Measurements from ENCODE around the gene KCNJ5.
"Not testable (repeated sequence)": the region's sequence is repeated elsewhere in the genome, so short reads cannot be mapped to it uniquely, and the experiment has no call there.

Gene KCNJ5

GRCh38 chr11:128913806-128914205 lies 22.6 kb downstream of the KCNJ5 start:
- Mint-ChIP-seq H3K27me3 (peaks cover 35% of the 10 kb centered on the region), H3K4me1 (no peaks in the 10 kb centered on the region)
- no peak for ATAC-seq (replicated peaks; ENCODE audit: extremely low read depth, poor library complexity, severe bottlenecking)

GRCh38 chr11:128914216-128915148 lies 23.3 kb downstream of the KCNJ5 start:
- peaks cover 36% of the 10 kb centered on the region for H3K27me3 Mint-ChIP-seq

More at GRCh38 chr11:128913806-128914205, 22.6 kb downstream of the KCNJ5 start:
- no peak overlapping the region for H3K4me3 Mint-ChIP-seq
- DNase-seq (ENCODE audit: low spot score in 2 of 2), result no peak
- no peak overlapping the region for H3K27ac Mint-ChIP-seq (ENCODE audit: low read depth)
- H3K9me3 Mint-ChIP-seq, result no peaks in the 10 kb centered on the region
- no peaks in the 10 kb centered on the region for H3K36me3 Mint-ChIP-seq (ENCODE audit: insufficient read depth)

GRCh38 chr11:128915149-128915521 lies 24.0 kb downstream of the KCNJ5 start:
- Mint-ChIP-seq H3K36me3 (ENCODE audit: insufficient read depth) (peaks cover 2% of the 10 kb centered on the region), H3K4me3 (no peak overlapping the region), H3K27ac (ENCODE audit: low read depth) (no peak overlapping the region), H3K9me3 (no peaks in the 10 kb centered on the region), H3K27me3 (peaks cover 36% of the 10 kb centered on the region), H3K4me1 (no peaks in the 10 kb centered on the region)
- ATAC-seq (replicated peaks; ENCODE audit: extremely low read depth, poor library complexity, severe bottlenecking) (no peak), DNase-seq (ENCODE audit: low spot score in 2 of 2) (no peak)

More at GRCh38 chr11:128914216-128915148, 23.3 kb downstream of the KCNJ5 start:
- no peaks in the 10 kb centered on the region for H3K4me1 Mint-ChIP-seq
- no peak for DNase-seq (ENCODE audit: low spot score in 2 of 2)
- H3K9me3 Mint-ChIP-seq, result no peaks in the 10 kb centered on the region
- H3K36me3 Mint-ChIP-seq (ENCODE audit: insufficient read depth), result no peaks in the 10 kb centered on the region
- no peak overlapping the region for H3K27ac Mint-ChIP-seq (ENCODE audit: low read depth)
- no peak overlapping the region for H3K4me3 Mint-ChIP-seq
- ATAC-seq (replicated peaks; ENCODE audit: extremely low read depth, poor library complexity, severe bottlenecking), result no peak

GRCh38 chr11:128916037-128916572 lies 24.9 kb downstream of the KCNJ5 start:
- Mint-ChIP-seq H3K36me3 (ENCODE audit: insufficient read depth) (peaks cover 2% of the 10 kb centered on the region), H3K4me1 (no peaks in the 10 kb centered on the region), H3K4me3 (no peak overlapping the region), H3K27me3 (peaks cover 46% of the 10 kb centered on the region), H3K9me3 (no peaks in the 10 kb centered on the region), H3K27ac (ENCODE audit: low read depth) (no peak overlapping the region)
- ATAC-seq (replicated peaks; ENCODE audit: extremely low read depth, poor library complexity, severe bottlenecking) (no peak), DNase-seq (ENCODE audit: low spot score in 2 of 2) (no peak)

- H3K9me3 Mint-ChIP-seq, result no peaks in the 10 kb centered on the region
- H3K27me3 Mint-ChIP-seq, result peaks cover 51% of the 10 kb centered on the region
- no peak overlapping the region for H3K4me3 Mint-ChIP-seq
- DNase-seq (ENCODE audit: low spot score in 2 of 2) (no peak), ATAC-seq (replicated peaks; ENCODE audit: extremely low read depth, poor library complexity, severe bottlenecking) (no peak)
- H3K36me3 Mint-ChIP-seq (ENCODE audit: insufficient read depth), result peaks cover 2% of the 10 kb centered on the region
- H3K4me1 Mint-ChIP-seq, result no peaks in the 10 kb centered on the region
- no peak overlapping the region for H3K27ac Mint-ChIP-seq (ENCODE audit: low read depth)
Observed at GRCh38 chr11:128916681-128917080, 25.5 kb downstream of the KCNJ5 start.

GRCh38 chr11:128917144-128917724 lies 26.1 kb downstream of the KCNJ5 start:
- no peak overlapping the region for H3K27ac Mint-ChIP-seq (ENCODE audit: low read depth)
- no peak for ATAC-seq (replicated peaks; ENCODE audit: extremely low read depth, poor library complexity, severe bottlenecking)

GRCh38 chr11:128919216-128919615 lies 28.1 kb downstream of the KCNJ5 start:
- H3K27ac Mint-ChIP-seq (ENCODE audit: low read depth), result no peak overlapping the region
- no peak for ATAC-seq (replicated peaks; ENCODE audit: extremely low read depth, poor library complexity, severe bottlenecking)

More at GRCh38 chr11:128917144-128917724, 26.1 kb downstream of the KCNJ5 start:
- Mint-ChIP-seq H3K4me1 (no peaks in the 10 kb centered on the region), H3K36me3 (ENCODE audit: insufficient read depth) (peaks cover 2% of the 10 kb centered on the region), H3K27me3 (peaks cover 51% of the 10 kb centered on the region), H3K4me3 (no peak overlapping the region), H3K9me3 (no peaks in the 10 kb centered on the region)
- DNase-seq (ENCODE audit: low spot score in 2 of 2), result no peak

GRCh38 chr11:128919635-128920034 lies 28.5 kb downstream of the KCNJ5 start:
- H3K27ac Mint-ChIP-seq (ENCODE audit: low read depth); DNase-seq (ENCODE audit: low spot score in 2 of 2); H3K9me3 Mint-ChIP-seq; H3K4me3 Mint-ChIP-seq; H3K4me1 Mint-ChIP-seq; H3K36me3 Mint-ChIP-seq (ENCODE audit: insufficient read depth); ATAC-seq (replicated peaks; ENCODE audit: extremely low read depth, poor library complexity, severe bottlenecking): not testable (repeated sequence)
- peaks cover 42% of the 10 kb centered on the region for H3K27me3 Mint-ChIP-seq

More at GRCh38 chr11:128919216-128919615, 28.1 kb downstream of the KCNJ5 start:
- Mint-ChIP-seq H3K27me3 (peaks cover 42% of the 10 kb centered on the region), H3K4me1 (no peaks in the 10 kb centered on the region), H3K9me3 (no peaks in the 10 kb centered on the region), H3K4me3 (no peak overlapping the region), H3K36me3 (ENCODE audit: insufficient read depth) (peaks cover 2% of the 10 kb centered on the region)
- DNase-seq (ENCODE audit: low spot score in 2 of 2), result no peak

GRCh38 chr11:128920666-128921065 lies 29.5 kb downstream of the KCNJ5 start:
- Mint-ChIP-seq H3K36me3 (ENCODE audit: insufficient read depth) (peaks cover 2% of the 10 kb centered on the region), H3K27ac (ENCODE audit: low read depth) (no peak overlapping the region), H3K27me3 (peaks cover 42% of the 10 kb centered on the region), H3K4me1 (no peaks in the 10 kb centered on the region), H3K9me3 (no peaks in the 10 kb centered on the region), H3K4me3 (no peak overlapping the region)
- ATAC-seq (replicated peaks; ENCODE audit: extremely low read depth, poor library complexity, severe bottlenecking) (no peak), DNase-seq (ENCODE audit: low spot score in 2 of 2) (no peak)

GRCh38 chr11:128921793-128922192 lies 30.6 kb downstream of the KCNJ5 start:
- Mint-ChIP-seq H3K36me3 (ENCODE audit: insufficient read depth) (peaks cover 2% of the 10 kb centered on the region), H3K4me1 (no peaks in the 10 kb centered on the region), H3K27me3 (peaks cover 34% of the 10 kb centered on the region), H3K27ac (ENCODE audit: low read depth) (no peak overlapping the region), H3K9me3 (no peaks in the 10 kb centered on the region), H3K4me3 (no peak overlapping the region)
- ATAC-seq (replicated peaks; ENCODE audit: extremely low read depth, poor library complexity, severe bottlenecking) (no peak), DNase-seq (ENCODE audit: low spot score in 2 of 2) (no peak)

GRCh38 chr11:128924104-128924503 lies 32.9 kb downstream of the KCNJ5 start:
- Mint-ChIP-seq H3K27me3 (peaks cover 23% of the 10 kb centered on the region), H3K9me3 (no peaks in the 10 kb centered on the region), H3K4me1 (peaks cover 13% of the 10 kb centered on the region), H3K4me3 (no peak overlapping the region), H3K36me3 (ENCODE audit: insufficient read depth) (peaks cover 2% of the 10 kb centered on the region), H3K27ac (ENCODE audit: low read depth) (no peak overlapping the region)
- no peak for DNase-seq (ENCODE audit: low spot score in 2 of 2)
- ATAC-seq (replicated peaks; ENCODE audit: extremely low read depth, poor library complexity, severe bottlenecking), result no peak

- DNase-seq (ENCODE audit: low spot score in 2 of 2), result no peak
- ATAC-seq (replicated peaks; ENCODE audit: extremely low read depth, poor library complexity, severe bottlenecking), result no peak
- H3K9me3 Mint-ChIP-seq, result no peaks in the 10 kb centered on the region
- H3K27ac Mint-ChIP-seq (ENCODE audit: low read depth), result no peak overlapping the region
- H3K27me3 Mint-ChIP-seq, result peaks cover 24% of the 10 kb centered on the region
- no peak overlapping the region for H3K4me3 Mint-ChIP-seq
- peaks cover 1% of the 10 kb centered on the region for H3K36me3 Mint-ChIP-seq (ENCODE audit: insufficient read depth)
- peaks cover 19% of the 10 kb centered on the region for H3K4me1 Mint-ChIP-seq
Observed at GRCh38 chr11:128924510-128925249, 33.5 kb downstream of the KCNJ5 start.
